Chondrocyte (in vitro differentiated cells): ENCODE results near the gene SNX30. TPM values are rescaled to one million over a fixed set of nuclear protein-coding genes. Genes with fewer than 3 reads are reported as not detected.

Source experiments
- DNase-seq: peaks from one replicate; pipeline ENCODE4 v3.0.0; 2021; ENCODE audit warnings: mixed read lengths, low spot score
- H3K27ac Mint-ChIP-seq: one replicate; pipeline ENCODE4 v1.8.0; 2021; ENCODE audit warnings: mild to moderate bottlenecking, moderate library complexity, mixed read lengths; ENCODE audit not compliant: unreplicated experiment
- H3K27me3 Mint-ChIP-seq: 2 replicates; pipeline ENCODE4 v1.8.0; 2021; ENCODE audit warnings: low read depth, mixed read lengths
- H3K36me3 Mint-ChIP-seq: 2 replicates; pipeline ENCODE4 v1.8.0; 2021; ENCODE audit warnings: low read depth, mixed read lengths
- H3K4me1 Mint-ChIP-seq: 2 replicates; pipeline ENCODE4 v1.8.0; 2021; ENCODE audit warnings: low read depth, mild to moderate bottlenecking, mixed read lengths
- H3K4me3 Mint-ChIP-seq: one replicate; pipeline ENCODE4 v1.8.0; 2021; ENCODE audit warnings: mild to moderate bottlenecking, moderate library complexity, mixed read lengths; ENCODE audit not compliant: unreplicated experiment
- H3K9me3 Mint-ChIP-seq: 2 replicates; pipeline ENCODE4 v1.8.0; 2021; ENCODE audit warnings: low read depth, mixed read lengths
- total RNA-seq: library from RNA; stranded (reverse); gene quantifications from 3 replicates; pipeline ENCODE4 v1.2.1, GENCODE V29; 2021
- TF ChIP-seq, protein P1 (sequence below): fragments of 200-600 bp; sonication (generic); IDR thresholded peaks from 2 replicates; pipeline ENCODE4 v1.5.0; 2021; ENCODE audit warnings: antibody characterized with exemption, mild to moderate bottlenecking, moderate library complexity

SNX30 gene
- total RNA-seq, 1 donor from 2014 or later = 19.9 TPM

GRCh38 chr9:112881331-112881730, 130.8 kb downstream of the SNX30 start:
- no peak for DNase-seq
- H3K36me3 Mint-ChIP-seq = peaks cover 16% of the 10 kb centered on the region

GRCh38 chr9:112884101-112884500, 133.5 kb downstream of the SNX30 start:
- TF ChIP-seq, protein P1, sequence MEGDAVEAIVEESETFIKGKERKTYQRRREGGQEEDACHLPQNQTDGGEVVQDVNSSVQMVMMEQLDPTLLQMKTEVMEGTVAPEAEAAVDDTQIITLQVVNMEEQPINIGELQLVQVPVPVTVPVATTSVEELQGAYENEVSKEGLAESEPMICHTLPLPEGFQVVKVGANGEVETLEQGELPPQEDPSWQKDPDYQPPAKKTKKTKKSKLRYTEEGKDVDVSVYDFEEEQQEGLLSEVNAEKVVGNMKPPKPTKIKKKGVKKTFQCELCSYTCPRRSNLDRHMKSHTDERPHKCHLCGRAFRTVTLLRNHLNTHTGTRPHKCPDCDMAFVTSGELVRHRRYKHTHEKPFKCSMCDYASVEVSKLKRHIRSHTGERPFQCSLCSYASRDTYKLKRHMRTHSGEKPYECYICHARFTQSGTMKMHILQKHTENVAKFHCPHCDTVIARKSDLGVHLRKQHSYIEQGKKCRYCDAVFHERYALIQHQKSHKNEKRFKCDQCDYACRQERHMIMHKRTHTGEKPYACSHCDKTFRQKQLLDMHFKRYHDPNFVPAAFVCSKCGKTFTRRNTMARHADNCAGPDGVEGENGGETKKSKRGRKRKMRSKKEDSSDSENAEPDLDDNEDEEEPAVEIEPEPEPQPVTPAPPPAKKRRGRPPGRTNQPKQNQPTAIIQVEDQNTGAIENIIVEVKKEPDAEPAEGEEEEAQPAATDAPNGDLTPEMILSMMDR = no peak
- H3K36me3 Mint-ChIP-seq = peaks cover 10% of the 10 kb centered on the region
- H3K27me3 Mint-ChIP-seq = no peaks in the 10 kb centered on the region
- H3K9me3 Mint-ChIP-seq = no peaks in the 10 kb centered on the region
- H3K27ac Mint-ChIP-seq = no peak overlapping the region
- peaks cover 23% of the 10 kb centered on the region for H3K4me1 Mint-ChIP-seq
- no peak for DNase-seq
- no peak overlapping the region for H3K4me3 Mint-ChIP-seq

More at GRCh38 chr9:112881331-112881730, 130.8 kb downstream of the SNX30 start:
- Mint-ChIP-seq H3K4me3 (no peak overlapping the region), H3K27me3 (no peaks in the 10 kb centered on the region), H3K4me1 (peaks cover 23% of the 10 kb centered on the region), H3K27ac (no peak overlapping the region), H3K9me3 (no peaks in the 10 kb centered on the region)
- TF ChIP-seq, protein P1 = no peak

- H3K4me1 Mint-ChIP-seq = peaks cover 27% of the 10 kb centered on the region
- H3K27ac Mint-ChIP-seq = no peak overlapping the region
- TF ChIP-seq, protein P1 = no peak
- peaks cover 2% of the 10 kb centered on the region for H3K27me3 Mint-ChIP-seq
- H3K9me3 Mint-ChIP-seq = no peaks in the 10 kb centered on the region
- no peak overlapping the region for H3K4me3 Mint-ChIP-seq
- peaks cover 10% of the 10 kb centered on the region for H3K36me3 Mint-ChIP-seq
- DNase-seq = no peak
Measured at GRCh38 chr9:112884721-112885120, 134.2 kb downstream of the SNX30 start.

DNA sequence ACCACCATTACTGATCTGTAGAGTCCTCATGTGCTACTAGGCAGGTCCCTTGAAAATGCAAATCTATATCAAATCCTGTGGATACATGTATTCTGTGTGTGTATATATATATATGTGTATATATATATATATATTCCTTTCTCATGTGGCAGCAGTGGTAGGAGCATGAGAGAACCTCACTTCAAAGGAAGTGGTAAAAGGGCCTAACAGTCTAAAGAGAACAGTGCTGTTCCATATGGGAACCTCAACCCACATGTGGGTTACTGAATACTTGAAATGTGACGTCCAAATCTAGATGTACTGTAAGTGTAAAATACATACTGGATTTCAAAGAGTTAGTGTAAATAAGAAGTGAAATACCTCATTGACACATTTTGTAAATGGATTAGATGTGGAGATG, 134.8 kb downstream of the SNX30 start:
- H3K27me3 Mint-ChIP-seq = peaks cover 7% of the 10 kb centered on the region
- peaks cover 33% of the 10 kb centered on the region for H3K4me1 Mint-ChIP-seq
- TF ChIP-seq, protein P1 = no peak
- H3K36me3 Mint-ChIP-seq = peaks cover 9% of the 10 kb centered on the region
- no peak overlapping the region for H3K27ac Mint-ChIP-seq
- H3K9me3 Mint-ChIP-seq = no peaks in the 10 kb centered on the region
- H3K4me3 Mint-ChIP-seq = no peak overlapping the region
- DNase-seq = no peak

DNA sequence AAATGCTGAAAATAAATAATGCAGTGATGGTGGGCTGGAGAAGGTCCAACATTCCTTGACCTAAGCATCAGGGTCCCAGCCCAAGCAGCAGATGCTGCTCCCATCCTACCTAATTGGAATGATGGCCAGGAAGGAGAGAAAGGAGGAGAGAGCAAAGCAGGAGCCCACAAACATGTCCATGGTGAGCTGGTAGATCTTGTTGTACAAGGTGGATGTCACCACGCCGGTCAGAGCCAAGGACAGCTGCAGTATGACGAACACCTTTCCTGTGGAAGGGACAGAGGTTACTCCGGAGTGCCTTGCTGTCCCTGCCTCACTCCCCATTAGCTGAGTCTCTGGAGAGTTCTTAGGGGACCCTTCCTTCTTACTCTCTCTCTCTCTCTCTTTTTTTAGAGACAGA, 135.8 kb downstream of the SNX30 start:
- no peak for DNase-seq
- no peak overlapping the region for H3K27ac Mint-ChIP-seq
- H3K27me3 Mint-ChIP-seq = peaks cover 7% of the 10 kb centered on the region
- TF ChIP-seq, protein P1 = no peak
- peaks cover 28% of the 10 kb centered on the region for H3K4me1 Mint-ChIP-seq
- H3K4me3 Mint-ChIP-seq = no peak overlapping the region
- H3K36me3 Mint-ChIP-seq = peaks cover 5% of the 10 kb centered on the region
- no peaks in the 10 kb centered on the region for H3K9me3 Mint-ChIP-seq
